ENCODE results near the gene CELSR3.

CELSR3 gene

GRCh38 chr3:48598323-48599076, 64.2 kb downstream of the CELSR3 start:
- no peak for DNase-seq

GRCh38 chr3:48597408-48597800, 65.3 kb downstream of the CELSR3 start:
- no peak for DNase-seq

GRCh38 chr3:48596676-48597407, 65.8 kb downstream of the CELSR3 start:
- DNase-seq: no peak

- no peak for DNase-seq
Measured at GRCh38 chr3:48596157-48596556, 66.5 kb downstream of the CELSR3 start.

GRCh38 chr3:48595526-48596121, 67.1 kb downstream of the CELSR3 start:
- peak; percentile 43 for DNase-seq

- DNase-seq: no peak
Measured at GRCh38 chr3:48595075-48595525, 67.6 kb downstream of the CELSR3 start, which contains the start of gene COL7A1. COL7A1 (minus strand) TSS chr3:48595329; CDS start chr3:48595159, 170 bp downstream.

GRCh38 chr3:48594417-48595049, 68.2 kb downstream of the CELSR3 start:
- peak; percentile 54 for DNase-seq

GRCh38 chr3:48593337-48593736, 69.3 kb downstream of the CELSR3 start:
- DNase-seq: no peak

GRCh38 chr3:48592519-48593087, 70.1 kb downstream of the CELSR3 start:
- DNase-seq: no peak

GRCh38 chr3:48591886-48592518, 70.7 kb downstream of the CELSR3 start:
- DNase-seq: no peak

GRCh38 chr3:48591436-48591835, 71.2 kb downstream of the CELSR3 start:
- no peak for DNase-seq

GRCh38 chr3:48588230-48588629, 74.5 kb downstream of the CELSR3 start:
- no peak for DNase-seq

GRCh38 chr3:48587686-48588085, 75.0 kb downstream of the CELSR3 start:
- no peak for DNase-seq
